ENCODE data around the gene USP24. TPM values are rescaled to one million over a fixed set of nuclear protein-coding genes. Genes with fewer than 3 reads are reported as not detected.

The USP24 gene
- total and polyA plus RNA-seq, 10 of the 15 experiments (the other 5 are each of a cell fraction or from before 2014, with no cell fraction given) = 4.6 to 36.5 (median 25.3) TPM

- in situ Hi-C loops (cut with MboI) = no loop called here
- H3K4me3 ChIP-seq = no peak overlapping the region
- RAD21 ChIA-PET (ENCODE audit: unreplicated experiment) = interaction anchor here (1.3 kb wide), 1 partner anchor 82 kb away, joined by 4 read pairs; no protein-coding TSS in a partner anchor
Measured at GRCh38 chr1:55131218-55131617, 83.9 kb downstream of the USP24 start.

More at GRCh38 chr1:55131218-55131617, 83.9 kb downstream of the USP24 start:
- Histone ChIP-seq H3K9ac (ENCODE audit: control insufficient read depth, insufficient read depth, low read length) (no peak overlapping the region), H3K4me1 (ENCODE audit: control insufficient read depth, insufficient read depth, low read length) (peaks cover 9% of the 10 kb centered on the region), H3K9me3 (replicated peaks; ENCODE audit: control insufficient read depth, insufficient read depth, low read length) (peaks cover 3% of the 10 kb centered on the region; the same call in 2 of the 3 replicates), H4K20me1 (ENCODE audit: control insufficient read depth, insufficient read depth) (no peaks in the 10 kb centered on the region), H2AFZ (ENCODE audit: control insufficient read depth, low read depth, low read length) (no peak overlapping the region), H3K27ac (ENCODE audit: control insufficient read depth, insufficient read depth) (no peak overlapping the region), H3K79me2 (ENCODE audit: control insufficient read depth, insufficient read depth, low read length) (no peaks in the 10 kb centered on the region), H3K27me3 (replicated peaks in 1 of 2; ENCODE audit: control insufficient read depth in 2 of 2, insufficient read depth in 2 of 2, low read length in 1 of 2) (no peaks in the 10 kb centered on the region), H3K36me3 (ENCODE audit: control insufficient read depth in 2 of 2, insufficient read depth in 2 of 2, low read length in 1 of 2) (peaks cover 9 to 47% of the 10 kb centered on the region in 2 experiments), H3K4me2 (ENCODE audit: control insufficient read depth, insufficient read depth) (no peak overlapping the region)
- 59% methylated on average over 2 of the region's 2 CpGs for WGBS (ENCODE audit: insufficient coverage, insufficient replicate concordance, low lambda C conversion rate, missing lambda C conversion rate)
- ATAC-seq = no peak
- no TSS peak for BruUV-seq (replicated peaks)
- DNase-seq (ENCODE audit: low read depth, low spot score) = no peak
- ChIA-PET POLR2A (no interaction called here), SMC1A (ENCODE audit: uncharacterized antibody, unreplicated experiment) (interaction anchor here (1.1 to 2.5 kb wide), 2 partner anchors 8 to 146 kb away, joined by 4 to 9 read pairs; no protein-coding TSS in a partner anchor), CTCF (interaction anchor here (0.7 to 1.1 kb wide), 4 partner anchors 8 to 1454 kb away, joined by 3 to 6 read pairs (median 4); no protein-coding TSS in a partner anchor)
- intact Hi-C loops (cut with micrococcal nuclease; ENCODE audit: unreplicated experiment) = no loop called here
- no peak for TF ChIP-seq RELB (IDR thresholded peaks at IDR 0.05; ENCODE audit: low read depth)
- TF ChIP-seq RELA (IDR thresholded peaks at IDR 0.05; ENCODE audit: borderline replicate concordance, partially characterized antibody) = no peak
- TF ChIP-seq ZBED1 (IDR thresholded peaks at IDR 0.05; ENCODE audit: borderline replicate concordance) = no peak
- no peak for TF ChIP-seq IRF5 (IDR thresholded peaks at IDR 0.05; ENCODE audit: borderline replicate concordance)
- TF ChIP-seq ZNF207 (IDR thresholded peaks at IDR 0.05; ENCODE audit: borderline replicate concordance) = no peak
- no peak for TF ChIP-seq SKIL (IDR thresholded peaks at IDR 0.05; ENCODE audit: low read depth, poor library complexity, severe bottlenecking)
- no peak for TF ChIP-seq SMC3 (IDR thresholded peaks at IDR 0.05; ENCODE audit: borderline replicate concordance, low read length)
- no peak for TF ChIP-seq LARP7 (IDR thresholded peaks at IDR 0.05)
- no peak for TF ChIP-seq PAX5 (IDR thresholded peaks at IDR 0.05; ENCODE audit: borderline replicate concordance, low read depth, low read length)
- no peak for TF ChIP-seq STAT1 (conservative IDR thresholded peaks at IDR 0.05)
- no peak for TF ChIP-seq MTA2 (IDR thresholded peaks at IDR 0.05; ENCODE audit: low read depth)
- TF ChIP-seq POLR2AphosphoS2 (IDR thresholded peaks at IDR 0.05; ENCODE audit: low read depth, low read length) = no peak
- TF ChIP-seq SIX5 (IDR thresholded peaks at IDR 0.05; ENCODE audit: low read depth, low read length, severe bottlenecking) = no peak
- TF ChIP-seq ZBTB4 (CRISPR knock-in tag; IDR thresholded peaks at IDR 0.05) = no peak
- TF ChIP-seq SMAD1 (IDR thresholded peaks at IDR 0.05; ENCODE audit: low read depth, partially characterized antibody) = no peak
- no peak for TF ChIP-seq NBN (IDR thresholded peaks at IDR 0.05)
- no peak for TF ChIP-seq CBFB (IDR thresholded peaks at IDR 0.05; ENCODE audit: low read depth)
- no peak for FAIRE-seq

Data from GM12878 (cell line).